ENCODE results near the gene RPTOR. TPM values are rescaled to one million over a fixed set of nuclear protein-coding genes. Genes with fewer than 3 reads are reported as not detected.

Gene RPTOR
- total RNA-seq, 1 experiment from 2014 or later: 66.7 TPM

DNA sequence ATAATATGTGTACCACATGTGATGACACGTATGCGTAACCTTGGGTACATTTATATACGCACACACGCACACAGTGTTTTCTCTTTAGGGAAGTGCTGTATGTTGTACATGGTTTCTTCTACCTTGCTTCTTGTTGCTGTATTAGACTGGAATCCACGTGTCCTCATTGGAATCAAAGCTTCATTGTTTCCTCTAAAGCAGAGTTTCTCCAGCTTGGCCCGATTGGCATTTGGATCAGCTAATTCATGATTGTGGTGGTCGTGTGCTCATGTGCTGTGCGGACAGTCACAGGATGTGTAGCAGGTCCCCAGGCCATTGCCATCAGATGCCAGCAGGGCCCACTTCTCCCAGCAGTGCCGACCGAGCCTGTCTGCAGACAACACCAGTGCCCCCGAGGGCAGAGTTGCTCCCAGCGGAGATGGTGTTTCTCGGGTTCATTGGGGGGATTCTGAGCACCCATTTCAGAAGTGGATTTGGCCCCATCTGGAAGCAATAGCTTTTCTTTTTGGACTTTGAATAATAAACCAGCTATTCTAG lies 148.4 kb downstream of the RPTOR start:
- Histone ChIP-seq H3K4me3 (ENCODE audit: low read depth, low read length) (no peak overlapping the region), H3K9me3 (no peaks in the 10 kb centered on the region), H3K4me1 (peaks cover 16% of the 10 kb centered on the region; the same call in 1 of the 2 replicates), H3K27me3 (replicated peaks; ENCODE audit: control insufficient read depth, insufficient read depth, low read length) (no peaks in the 10 kb centered on the region), H3K36me3 (ENCODE audit: control insufficient read depth, insufficient read depth, low read length) (peaks cover 1% of the 10 kb centered on the region; the same call in 1 of the 2 replicates)
- CTCF ChIA-PET: no interaction called here
- BruUV-seq (replicated peaks): no TSS peak
- H3K4me3 Mint-ChIP-seq (ENCODE audit: unreplicated experiment): no peak overlapping the region
- DNase-seq: no peak
- intact Hi-C loops (cut with micrococcal nuclease; ENCODE audit: unreplicated experiment): no loop called here
- POLR2A ChIA-PET: no interaction called here
- H3K9me3 Mint-ChIP-seq (ENCODE audit: unreplicated experiment): no peaks in the 10 kb centered on the region
- peaks cover 9% of the 10 kb centered on the region for H3K4me1 Mint-ChIP-seq (ENCODE audit: low read depth, unreplicated experiment)
- TF ChIP-seq, protein P1, sequence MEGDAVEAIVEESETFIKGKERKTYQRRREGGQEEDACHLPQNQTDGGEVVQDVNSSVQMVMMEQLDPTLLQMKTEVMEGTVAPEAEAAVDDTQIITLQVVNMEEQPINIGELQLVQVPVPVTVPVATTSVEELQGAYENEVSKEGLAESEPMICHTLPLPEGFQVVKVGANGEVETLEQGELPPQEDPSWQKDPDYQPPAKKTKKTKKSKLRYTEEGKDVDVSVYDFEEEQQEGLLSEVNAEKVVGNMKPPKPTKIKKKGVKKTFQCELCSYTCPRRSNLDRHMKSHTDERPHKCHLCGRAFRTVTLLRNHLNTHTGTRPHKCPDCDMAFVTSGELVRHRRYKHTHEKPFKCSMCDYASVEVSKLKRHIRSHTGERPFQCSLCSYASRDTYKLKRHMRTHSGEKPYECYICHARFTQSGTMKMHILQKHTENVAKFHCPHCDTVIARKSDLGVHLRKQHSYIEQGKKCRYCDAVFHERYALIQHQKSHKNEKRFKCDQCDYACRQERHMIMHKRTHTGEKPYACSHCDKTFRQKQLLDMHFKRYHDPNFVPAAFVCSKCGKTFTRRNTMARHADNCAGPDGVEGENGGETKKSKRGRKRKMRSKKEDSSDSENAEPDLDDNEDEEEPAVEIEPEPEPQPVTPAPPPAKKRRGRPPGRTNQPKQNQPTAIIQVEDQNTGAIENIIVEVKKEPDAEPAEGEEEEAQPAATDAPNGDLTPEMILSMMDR (IDR thresholded peaks at IDR 0.05; ENCODE audit: insufficient read depth in 1 of 2, low read depth in 1 of 2, low read length in 1 of 2, severe bottlenecking in 1 of 2, unreplicated experiment in 1 of 2): peak in 1 of 2 experiments; percentile 5
- no peaks in the 10 kb centered on the region for H3K27me3 Mint-ChIP-seq (ENCODE audit: insufficient read depth, unreplicated experiment)
- peaks cover 12% of the 10 kb centered on the region for H3K36me3 Mint-ChIP-seq (ENCODE audit: insufficient read depth, unreplicated experiment)
- no peak overlapping the region for H3K27ac Mint-ChIP-seq (ENCODE audit: unreplicated experiment)

DNA sequence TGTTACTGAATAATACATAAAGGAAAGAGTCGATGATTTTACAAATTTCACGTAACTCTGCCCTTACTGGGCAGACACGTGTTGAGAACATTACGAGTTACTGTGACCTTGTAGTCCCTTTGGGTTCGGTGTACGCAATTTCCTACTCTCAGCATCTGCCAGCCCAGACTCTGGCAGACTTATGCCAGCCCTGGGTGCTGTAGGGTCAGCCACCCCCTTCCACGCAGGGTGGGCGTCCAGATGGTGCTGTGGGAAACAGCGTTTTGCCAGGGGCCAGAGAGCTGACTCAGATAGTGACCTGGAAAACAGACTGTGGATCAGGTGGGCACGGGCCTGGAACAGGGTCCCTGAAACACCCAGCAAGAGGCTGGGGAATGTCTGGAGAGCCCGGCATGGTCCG lies 148.9 kb downstream of the RPTOR start:
- Mint-ChIP-seq H3K27me3 (ENCODE audit: insufficient read depth, unreplicated experiment) (no peaks in the 10 kb centered on the region), H3K9me3 (ENCODE audit: unreplicated experiment) (no peaks in the 10 kb centered on the region), H3K4me1 (ENCODE audit: low read depth, unreplicated experiment) (peaks cover 6% of the 10 kb centered on the region), H3K36me3 (ENCODE audit: insufficient read depth, unreplicated experiment) (peaks cover 14% of the 10 kb centered on the region), H3K27ac (ENCODE audit: unreplicated experiment) (no peak overlapping the region), H3K4me3 (ENCODE audit: unreplicated experiment) (no peak overlapping the region)
- CTCF ChIA-PET: no interaction called here
- DNase-seq: no peak
- POLR2A ChIA-PET: no interaction called here
- TF ChIP-seq, protein P1 (IDR thresholded peaks at IDR 0.05; ENCODE audit: insufficient read depth in 1 of 2, low read depth in 1 of 2, low read length in 1 of 2, severe bottlenecking in 1 of 2, unreplicated experiment in 1 of 2): no peak
- no peak overlapping the region for H3K4me3 ChIP-seq (ENCODE audit: low read depth, low read length)
- intact Hi-C loops (cut with micrococcal nuclease; ENCODE audit: unreplicated experiment): no loop called here
- no peaks in the 10 kb centered on the region for H3K27me3 ChIP-seq (replicated peaks; ENCODE audit: control insufficient read depth, insufficient read depth, low read length)
- no peaks in the 10 kb centered on the region for H3K9me3 ChIP-seq
- peaks cover 11% of the 10 kb centered on the region; the same call in 1 of the 2 replicates for H3K4me1 ChIP-seq
- BruUV-seq (replicated peaks): no TSS peak
- peaks cover 1% of the 10 kb centered on the region; the same call in 1 of the 2 replicates for H3K36me3 ChIP-seq (ENCODE audit: control insufficient read depth, insufficient read depth, low read length)

DNA sequence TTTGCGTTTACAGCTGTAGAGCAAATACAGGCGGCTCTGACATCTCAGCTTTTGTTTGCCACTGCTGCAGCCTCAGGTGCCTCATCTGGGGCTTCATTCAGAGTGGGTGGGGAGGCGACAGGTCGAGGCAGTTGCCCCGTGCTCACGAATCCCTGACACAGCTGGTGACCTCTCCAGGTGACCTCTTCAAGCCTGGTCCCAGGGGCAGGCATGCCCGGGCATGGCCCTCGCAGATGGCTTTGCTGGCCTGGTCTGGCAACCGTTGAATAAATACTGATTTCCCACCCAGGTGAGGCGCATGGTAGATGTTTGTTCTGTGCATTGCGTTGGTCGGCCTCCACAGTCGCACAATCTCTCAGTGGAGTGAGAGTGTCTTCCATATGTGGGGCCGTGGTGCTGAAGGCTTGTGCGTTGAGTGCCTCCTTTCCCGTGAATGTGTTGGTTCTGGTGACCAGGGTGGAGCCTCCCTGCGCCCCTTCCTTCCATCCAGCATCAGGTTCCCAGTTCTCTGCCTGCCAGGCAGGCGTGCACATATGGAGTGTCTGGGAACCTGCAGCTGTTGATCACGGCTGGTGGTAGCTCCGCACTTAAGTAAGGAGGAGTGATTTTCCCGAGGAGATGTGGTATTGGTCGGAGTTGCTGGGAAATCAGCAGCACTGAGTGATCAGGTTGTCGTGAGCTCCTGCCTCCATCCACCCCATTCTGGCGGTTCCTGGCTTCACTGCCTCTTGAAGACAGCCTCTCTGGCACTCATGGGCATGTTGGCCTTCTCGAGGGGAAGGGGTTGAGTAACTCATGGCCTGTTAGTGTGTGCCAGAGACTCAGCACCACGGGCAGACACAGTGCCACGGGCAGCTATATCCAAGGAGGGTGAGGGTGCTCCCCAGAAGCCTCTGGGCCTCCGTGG lies 149.7 kb downstream of the RPTOR start:
- ChIA-PET POLR2A (interaction anchor here (0.5 kb wide), 1 partner anchor 472 kb away, joined by 3 read pairs; no protein-coding TSS in a partner anchor), CTCF (no interaction called here)
- Mint-ChIP-seq H3K36me3 (ENCODE audit: insufficient read depth, unreplicated experiment) (peaks cover 22% of the 10 kb centered on the region), H3K27me3 (ENCODE audit: insufficient read depth, unreplicated experiment) (no peaks in the 10 kb centered on the region), H3K4me3 (ENCODE audit: unreplicated experiment) (no peak overlapping the region), H3K9me3 (ENCODE audit: unreplicated experiment) (no peaks in the 10 kb centered on the region), H3K27ac (ENCODE audit: unreplicated experiment) (peak overlapping the region; percentile 60), H3K4me1 (ENCODE audit: low read depth, unreplicated experiment) (peaks cover 6% of the 10 kb centered on the region)
- H3K4me1 ChIP-seq: peaks cover 11% of the 10 kb centered on the region; the same call in 1 of the 2 replicates
- H3K27me3 ChIP-seq (replicated peaks; ENCODE audit: control insufficient read depth, insufficient read depth, low read length): no peaks in the 10 kb centered on the region
- no TSS peak for BruUV-seq (replicated peaks)
- intact Hi-C loops (cut with micrococcal nuclease; ENCODE audit: unreplicated experiment): no loop called here
- no peaks in the 10 kb centered on the region for H3K9me3 ChIP-seq
- TF ChIP-seq, protein P1 (IDR thresholded peaks at IDR 0.05; ENCODE audit: insufficient read depth in 1 of 2, low read depth in 1 of 2, low read length in 1 of 2, severe bottlenecking in 1 of 2, unreplicated experiment in 1 of 2): no peak
- no peak for DNase-seq
- no peak overlapping the region for H3K4me3 ChIP-seq (ENCODE audit: low read depth, low read length)
- peaks cover 1% of the 10 kb centered on the region; the same call in 1 of the 2 replicates for H3K36me3 ChIP-seq (ENCODE audit: control insufficient read depth, insufficient read depth, low read length)
